Urothelium cell line (cell line): ENCODE data around the gene TSPAN14.
"Not testable (repeated sequence)": the region's sequence is repeated elsewhere in the genome, so short reads cannot be mapped to it uniquely, and the experiment has no call there.

Source experiments
- DNase-seq: peaks from one replicate; pipeline ENCODE4 v3.0.0; 2011; ENCODE audit warnings: low spot score, mixed read lengths
- FAIRE-seq: peaks from 2 replicates; lab custom pipeline; 2011; peaks lifted over from hg19 to GRCh38; lab: Jason Lieb, UNC

Gene TSPAN14

GRCh38 chr10:80453842-80454512 lies at the start of gene TSPAN14:
TSS of gene TSPAN14 (plus strand) at chr10:80454310. CDS start at chr10:80489234, 34,924 bp downstream.
- peak; percentile 96 for DNase-seq
- FAIRE-seq = no peak

GRCh38 chr10:80405035-80405434 lies 49.1 kb upstream of the TSPAN14 start:
- DNase-seq = no peak
- no peak for FAIRE-seq

GRCh38 chr10:80405626-80406025 lies 48.5 kb upstream of the TSPAN14 start:
- no peak for FAIRE-seq
- no peak for DNase-seq

- FAIRE-seq (no peak), DNase-seq (no peak)
These were observed 47.9 kb upstream of the TSPAN14 start for GRCh38 chr10:80406204-80406603.

GRCh38 chr10:80407812-80408241 lies 46.3 kb upstream of the TSPAN14 start:
- DNase-seq (no peak), FAIRE-seq (no peak)

- DNase-seq (no peak), FAIRE-seq (no peak)
These were observed 45.6 kb upstream of the TSPAN14 start, which contains the start of gene PRXL2A for GRCh38 chr10:80408242-80409101. TSS of gene PRXL2A (plus strand) at chr10:80408551. CDS start at chr10:80420468, 11,917 bp downstream.

GRCh38 chr10:80409121-80409520 lies 45.0 kb upstream of the TSPAN14 start:
- no peak for FAIRE-seq
- DNase-seq = no peak

- no peak for DNase-seq
- no peak for FAIRE-seq
These were observed 44.0 kb upstream of the TSPAN14 start for GRCh38 chr10:80410122-80410521.

GRCh38 chr10:80410578-80411145 lies 43.4 kb upstream of the TSPAN14 start:
- no peak for DNase-seq
- no peak for FAIRE-seq

- DNase-seq = no peak
- FAIRE-seq = no peak
These were observed 42.8 kb upstream of the TSPAN14 start for GRCh38 chr10:80411267-80411668.

- FAIRE-seq = no peak
- DNase-seq = no peak
These were observed 42.4 kb upstream of the TSPAN14 start for GRCh38 chr10:80411681-80412220.

- FAIRE-seq (no peak), DNase-seq (no peak)
These were observed 41.6 kb upstream of the TSPAN14 start for GRCh38 chr10:80412486-80412885.

GRCh38 chr10:80413271-80413996 lies 40.7 kb upstream of the TSPAN14 start:
- no peak for FAIRE-seq
- DNase-seq = no peak

GRCh38 chr10:80414142-80414895 lies 39.8 kb upstream of the TSPAN14 start:
- FAIRE-seq (no peak), DNase-seq (no peak)

GRCh38 chr10:80415734-80416478 lies 38.2 kb upstream of the TSPAN14 start:
- FAIRE-seq (no peak), DNase-seq (no peak)

GRCh38 chr10:80416479-80417098 lies 37.5 kb upstream of the TSPAN14 start:
- no peak for FAIRE-seq
- no peak for DNase-seq

- FAIRE-seq = not testable (repeated sequence)
These were observed 36.9 kb upstream of the TSPAN14 start for GRCh38 chr10:80417256-80417655.

GRCh38 chr10:80421050-80421706 lies 32.9 kb upstream of the TSPAN14 start:
- DNase-seq (no peak), FAIRE-seq (no peak)

More at GRCh38 chr10:80417256-80417655, 36.9 kb upstream of the TSPAN14 start:
- not testable (repeated sequence) for DNase-seq
